Retinal pigment epithelial cell (primary cell): ENCODE data around the gene RPS6KA3.

Experiments used
- DNase-seq: peaks from one replicate; pipeline ENCODE4 v3.0.0-alpha.2; 2010; ENCODE audit warnings: low read depth
- H3K4me3 ChIP-seq: 2 replicates; pipeline ENCODE4 v1.5.1; 2011; ENCODE audit warnings: mild to moderate bottlenecking, low read length, control low read depth, moderate library complexity
- TF ChIP-seq, protein P1 (sequence below): conservative IDR thresholded peaks from 2 replicates; pipeline ENCODE4 v1.5.1; 2011; ENCODE audit warnings: low read depth, low read length, control low read depth, inconsistent platforms

Gene RPS6KA3

DNA sequence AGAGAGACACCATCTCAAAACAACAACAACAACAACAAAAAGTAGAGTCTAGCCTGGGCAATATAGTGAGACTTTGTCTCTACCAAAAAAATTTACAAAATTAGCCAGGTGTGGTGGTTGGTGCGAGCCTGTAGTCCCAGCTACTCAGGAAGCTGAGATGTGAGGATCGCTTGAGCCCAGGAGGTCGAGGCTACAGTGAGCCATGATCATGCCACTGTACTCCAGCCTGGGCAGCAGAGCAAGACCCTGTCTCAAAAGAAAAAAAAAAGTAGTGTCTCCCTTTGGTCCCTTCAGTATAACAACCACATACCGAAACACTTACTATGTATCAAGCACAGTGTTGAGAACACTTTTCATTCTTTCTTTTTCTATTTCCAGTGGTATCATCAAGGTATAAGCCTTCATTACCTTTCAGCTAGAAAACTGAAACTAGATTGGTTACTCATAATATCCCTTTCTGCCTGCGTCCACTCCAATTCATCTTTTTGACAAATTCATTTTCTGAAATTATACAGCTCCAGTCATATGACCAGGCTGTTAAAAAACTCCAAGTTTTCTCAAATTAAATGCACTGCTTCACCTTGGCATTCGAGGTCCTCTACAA is 54.1 kb downstream of the RPS6KA3 start:
- no peak for DNase-seq
- TF ChIP-seq, protein P1, sequence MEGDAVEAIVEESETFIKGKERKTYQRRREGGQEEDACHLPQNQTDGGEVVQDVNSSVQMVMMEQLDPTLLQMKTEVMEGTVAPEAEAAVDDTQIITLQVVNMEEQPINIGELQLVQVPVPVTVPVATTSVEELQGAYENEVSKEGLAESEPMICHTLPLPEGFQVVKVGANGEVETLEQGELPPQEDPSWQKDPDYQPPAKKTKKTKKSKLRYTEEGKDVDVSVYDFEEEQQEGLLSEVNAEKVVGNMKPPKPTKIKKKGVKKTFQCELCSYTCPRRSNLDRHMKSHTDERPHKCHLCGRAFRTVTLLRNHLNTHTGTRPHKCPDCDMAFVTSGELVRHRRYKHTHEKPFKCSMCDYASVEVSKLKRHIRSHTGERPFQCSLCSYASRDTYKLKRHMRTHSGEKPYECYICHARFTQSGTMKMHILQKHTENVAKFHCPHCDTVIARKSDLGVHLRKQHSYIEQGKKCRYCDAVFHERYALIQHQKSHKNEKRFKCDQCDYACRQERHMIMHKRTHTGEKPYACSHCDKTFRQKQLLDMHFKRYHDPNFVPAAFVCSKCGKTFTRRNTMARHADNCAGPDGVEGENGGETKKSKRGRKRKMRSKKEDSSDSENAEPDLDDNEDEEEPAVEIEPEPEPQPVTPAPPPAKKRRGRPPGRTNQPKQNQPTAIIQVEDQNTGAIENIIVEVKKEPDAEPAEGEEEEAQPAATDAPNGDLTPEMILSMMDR, result no peak
- H3K4me3 ChIP-seq, result no peak overlapping the region

DNA sequence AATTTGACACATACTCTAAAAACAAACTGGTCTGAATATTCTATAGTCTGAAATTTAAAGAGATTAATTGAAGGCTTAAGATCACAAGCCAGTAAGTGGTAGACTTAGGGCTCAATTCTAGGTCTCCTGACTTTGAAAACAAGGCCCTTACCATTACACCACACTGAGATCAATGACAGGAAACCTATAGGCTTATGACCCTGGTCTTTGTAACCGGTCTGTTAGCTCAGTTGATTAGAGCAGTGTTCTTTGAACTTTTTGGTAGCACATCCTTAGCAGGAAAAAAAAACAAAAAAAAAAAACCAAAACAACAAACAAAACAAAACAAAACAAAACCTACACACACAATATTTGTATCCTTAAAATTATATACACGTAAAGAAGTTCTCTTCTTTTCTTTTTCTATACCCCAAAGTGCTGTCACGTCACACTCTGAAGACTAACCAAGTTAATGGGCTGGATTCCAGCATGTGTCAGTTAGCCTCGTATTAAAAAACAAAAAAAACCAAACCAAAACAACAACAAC is 55.4 kb downstream of the RPS6KA3 start:
- no peak for DNase-seq
- no peak overlapping the region for H3K4me3 ChIP-seq
- TF ChIP-seq, protein P1, result no peak

DNA sequence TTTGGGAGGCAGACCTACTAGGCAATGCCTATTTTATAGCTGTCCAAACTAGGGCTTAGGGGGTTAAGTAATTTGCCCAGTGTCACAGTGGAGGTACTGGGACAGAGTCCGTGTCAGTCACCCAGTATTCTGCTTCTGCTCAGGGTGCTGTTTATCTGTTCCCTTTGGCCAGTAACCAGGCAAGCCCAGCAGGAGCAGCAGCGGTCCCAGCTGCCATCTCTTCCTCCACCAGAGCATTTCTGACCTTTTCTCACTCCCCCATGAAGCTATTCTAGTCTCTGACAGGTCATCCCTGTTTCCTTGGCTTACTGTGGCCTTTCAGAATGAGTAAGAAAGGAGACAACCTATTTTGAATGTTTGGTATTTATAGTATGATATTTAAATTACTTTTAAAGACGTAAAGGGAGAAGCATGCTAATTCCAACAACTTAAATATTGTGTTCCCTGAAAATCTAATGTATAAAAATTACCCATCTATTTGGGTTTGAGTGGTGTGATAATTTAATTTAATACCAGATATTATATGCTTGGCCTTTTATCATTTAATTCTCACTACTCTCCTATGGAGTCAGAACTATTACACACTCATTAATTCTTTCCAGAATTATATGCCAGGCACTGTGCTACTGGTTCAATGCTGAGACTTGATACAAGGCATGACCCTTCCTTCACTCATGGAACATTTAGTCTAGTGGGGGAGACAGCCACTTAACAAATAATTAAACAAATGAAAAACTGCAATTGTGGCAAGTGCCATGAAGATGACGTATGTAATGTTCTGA is 60.6 kb downstream of the RPS6KA3 start:
- H3K4me3 ChIP-seq, result no peak overlapping the region
- DNase-seq, result no peak
- TF ChIP-seq, protein P1, result no peak

DNA sequence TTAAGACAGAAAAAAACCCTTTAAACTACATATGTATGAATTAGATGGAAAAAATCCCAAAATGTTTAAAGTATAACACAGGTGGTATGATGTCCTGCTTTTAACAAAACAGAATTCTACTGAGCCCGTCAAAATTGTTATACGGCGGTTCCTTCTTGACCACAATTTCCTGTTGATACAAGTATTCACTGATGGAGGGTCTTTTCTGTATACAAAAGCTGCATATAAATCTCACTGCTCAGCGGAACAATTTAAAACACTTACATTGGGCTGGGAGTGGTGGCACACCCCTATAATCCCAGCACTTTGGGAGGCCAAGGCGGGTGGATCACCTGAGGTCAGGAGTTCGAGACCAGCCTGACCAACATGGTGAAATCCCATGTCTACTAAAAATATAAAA is 62.4 kb downstream of the RPS6KA3 start:
- H3K4me3 ChIP-seq, result no peak overlapping the region
- TF ChIP-seq, protein P1, result no peak
- DNase-seq, result no peak

DNA sequence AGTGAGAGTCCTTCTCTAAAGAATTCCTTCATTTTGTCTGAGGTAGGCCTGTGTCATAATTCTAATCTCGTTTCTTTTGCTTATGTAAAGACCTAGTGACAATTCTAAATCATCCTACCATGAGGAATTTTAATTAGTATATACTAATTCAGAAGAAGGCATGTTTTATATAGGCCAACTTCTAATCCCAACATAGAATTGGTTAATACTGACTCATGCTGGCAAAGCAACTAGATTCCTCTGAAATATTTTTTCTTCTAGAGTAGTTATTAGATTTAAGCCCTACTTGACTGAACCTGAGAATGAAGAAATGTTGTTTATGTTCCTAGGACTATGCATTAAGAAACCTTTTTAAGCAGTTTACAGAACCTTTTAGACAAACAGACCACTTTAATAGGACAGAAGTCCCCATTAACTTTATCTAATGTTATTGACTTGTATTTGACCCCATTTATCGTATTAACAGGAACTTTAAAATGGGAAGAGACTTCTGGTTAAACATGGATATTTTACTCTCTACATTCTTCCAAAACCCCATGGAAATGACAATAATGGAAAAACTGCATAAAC is 69.0 kb downstream of the RPS6KA3 start:
- no peak for DNase-seq
- no peak overlapping the region for H3K4me3 ChIP-seq
- TF ChIP-seq, protein P1, result no peak

DNA sequence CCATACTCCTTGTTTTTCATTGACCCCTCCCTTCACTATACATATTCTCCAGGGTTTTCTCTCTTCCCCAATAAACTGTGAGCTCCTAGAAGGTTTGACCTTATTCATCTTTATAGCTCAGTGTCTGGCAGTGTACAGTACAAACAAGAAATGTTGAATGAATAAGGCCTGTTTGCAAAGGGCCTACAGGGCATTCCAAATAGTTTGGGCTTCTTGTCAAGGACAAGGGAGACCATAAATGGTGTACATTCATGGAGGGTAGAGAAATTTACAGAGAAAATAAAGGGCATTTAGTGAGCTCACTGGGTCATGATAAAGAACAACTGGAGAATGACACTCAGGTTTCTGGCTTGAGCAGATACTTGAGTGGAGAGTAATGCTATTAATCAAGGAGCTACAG is 77.5 kb downstream of the RPS6KA3 start:
- TF ChIP-seq, protein P1, result no peak
- no peak for DNase-seq
- H3K4me3 ChIP-seq, result no peak overlapping the region
